Liver (tissue), 3 donors: Measurements from ENCODE around the gene UMAD1.

Experiments used
- CTCF ChIP-seq: fragments of 150-350 bp; IDR thresholded peaks from 2 replicates; pipeline ENCODE4 v1.5.1; 2017; ENCODE audit warnings: improper control_type of control experiment, low read depth, low read length; ENCODE audit not compliant: missing input control
- EGR1 ChIP-seq, 2 donors: IDR thresholded peaks; 2 replicates each; pipeline ENCODE4 v1.6.1; 2016 to 2018; ENCODE audit warnings: antibody characterized with exemption in 2 of 2, low read depth in 2 of 2
- FOXA1 ChIP-seq: IDR thresholded peaks from 2 replicates; pipeline ENCODE4 v1.6.1; 2016; ENCODE audit warnings: antibody characterized with exemption
- GABPA ChIP-seq, 2 donors: IDR thresholded peaks in 1 of 2; conservative IDR thresholded peaks in 1 of 2; 2 replicates each; pipeline ENCODE4 v1.6.1; 2016; ENCODE audit warnings: antibody characterized with exemption in 2 of 2, mild to moderate bottlenecking in 1 of 2, moderate library complexity in 1 of 2
- JUND ChIP-seq, 2 donors: IDR thresholded peaks; 2 replicates each; pipeline ENCODE4 v1.6.1; 2016; ENCODE audit warnings: antibody characterized with exemption in 2 of 2
- REST ChIP-seq: IDR thresholded peaks from 2 replicates; pipeline ENCODE4 v1.6.1; 2016; ENCODE audit warnings: antibody characterized with exemption, mild to moderate bottlenecking
- SP1 ChIP-seq: IDR thresholded peaks from 2 replicates; pipeline ENCODE4 v1.6.1; 2018; ENCODE audit warnings: antibody characterized with exemption, mild to moderate bottlenecking
- TAF1 ChIP-seq: conservative IDR thresholded peaks from 2 replicates; pipeline ENCODE4 v1.6.1; 2016; ENCODE audit warnings: antibody characterized with exemption, mild to moderate bottlenecking
- ZBTB33 ChIP-seq: IDR thresholded peaks from 2 replicates; pipeline ENCODE4 v1.6.1; 2016; ENCODE audit warnings: antibody characterized with exemption
- TF ChIP-seq, protein P1 (sequence below): IDR thresholded peaks from 2 replicates; pipeline ENCODE4 v1.6.1; 2016; ENCODE audit warnings: antibody characterized with exemption
- TF ChIP-seq, protein P2 (sequence below): IDR thresholded peaks from 2 replicates; pipeline ENCODE4 v1.6.1; 2016; ENCODE audit warnings: antibody characterized with exemption
- donor health status: healthy.
- donor health status: healthy.

GRCh38 chr7:7851381-7851780 is 210.8 kb downstream of the UMAD1 start:
- no peak for TF ChIP-seq CTCF
- TF ChIP-seq, protein P1, sequence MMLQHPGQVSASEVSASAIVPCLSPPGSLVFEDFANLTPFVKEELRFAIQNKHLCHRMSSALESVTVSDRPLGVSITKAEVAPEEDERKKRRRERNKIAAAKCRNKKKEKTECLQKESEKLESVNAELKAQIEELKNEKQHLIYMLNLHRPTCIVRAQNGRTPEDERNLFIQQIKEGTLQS = no peak
- TF ChIP-seq REST = no peak
- no peak for TF ChIP-seq ZBTB33
- no peak for TF ChIP-seq TAF1
- TF ChIP-seq JUND (IDR thresholded peaks at IDR 0.05) = no peak
- no peak for TF ChIP-seq GABPA (IDR thresholded peaks at IDR 0.05 in 1 of 2, conservative IDR thresholded peaks at IDR 0.05 in 1 of 2)
- no peak for TF ChIP-seq EGR1 (IDR thresholded peaks at IDR 0.05; ENCODE audit: low read depth in 2 of 2)
- no peak for TF ChIP-seq SP1
- TF ChIP-seq, protein P2, sequence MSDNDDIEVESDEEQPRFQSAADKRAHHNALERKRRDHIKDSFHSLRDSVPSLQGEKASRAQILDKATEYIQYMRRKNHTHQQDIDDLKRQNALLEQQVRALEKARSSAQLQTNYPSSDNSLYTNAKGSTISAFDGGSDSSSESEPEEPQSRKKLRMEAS = no peak
- no peak for TF ChIP-seq FOXA1
